HG02973 (cell line): ENCODE results near the gene ARHGDIA.
A peak's percentile ranks its signal among the peaks of the same experiment; 100 is the strongest.

ENCODE experiments used
- ATAC-seq: cut with Tn5 transposase; IDR thresholded peaks from one replicate; pipeline ENCODE4 v1.9.1; 2021; ENCODE audit warnings: moderate library complexity; ENCODE audit not compliant: unreplicated experiment

ARHGDIA gene

GRCh38 chr17:81906476-81907218 is 35.5 kb upstream of the ARHGDIA start:
- no peak for ATAC-seq

- no peak for ATAC-seq
Observed at GRCh38 chr17:81905993-81906392, 34.9 kb upstream of the ARHGDIA start.

- ATAC-seq = no peak
Observed at GRCh38 chr17:81905424-81905875, 34.3 kb upstream of the ARHGDIA start.

- ATAC-seq = no peak
Observed at GRCh38 chr17:81904600-81905423, 33.7 kb upstream of the ARHGDIA start.

- no peak for ATAC-seq
Observed at GRCh38 chr17:81903896-81904599, 32.9 kb upstream of the ARHGDIA start.

GRCh38 chr17:81903415-81903831 is 32.3 kb upstream of the ARHGDIA start:
- ATAC-seq = no peak

- no peak for ATAC-seq
Observed at GRCh38 chr17:81902653-81903414, 31.7 kb upstream of the ARHGDIA start.

GRCh38 chr17:81902023-81902652 is 31.0 kb upstream of the ARHGDIA start, which contains the start of gene NPB:
Gene NPB, plus strand, starts transcription at chr17:81902238. Its CDS starts 40 bp downstream, at chr17:81902278.
- ATAC-seq = no peak

GRCh38 chr17:81901167-81902022 is 30.3 kb upstream of the ARHGDIA start:
- ATAC-seq = no peak

GRCh38 chr17:81900181-81900820 is 29.2 kb upstream of the ARHGDIA start:
- ATAC-seq = no peak

- no peak for ATAC-seq
Observed at GRCh38 chr17:81899514-81900166, 28.5 kb upstream of the ARHGDIA start.

GRCh38 chr17:81898885-81899284 is 27.7 kb upstream of the ARHGDIA start:
- ATAC-seq = no peak

GRCh38 chr17:81898029-81898866 is 27.1 kb upstream of the ARHGDIA start:
- ATAC-seq = no peak

- ATAC-seq = no peak
Observed at GRCh38 chr17:81895400-81895799, 24.3 kb upstream of the ARHGDIA start.

- peak; percentile 27 for ATAC-seq
Observed at GRCh38 chr17:81891303-81891552, 20.1 kb upstream of the ARHGDIA start.

GRCh38 chr17:81890447-81891302 is 19.5 kb upstream of the ARHGDIA start:
- ATAC-seq = no peak

- ATAC-seq = no peak
Observed at GRCh38 chr17:81889602-81890001, 18.5 kb upstream of the ARHGDIA start.
